Heart right ventricle (tissue), 16 donors: ENCODE measurements around the gene AGAP1. TPM values are rescaled to one million over a fixed set of nuclear protein-coding genes. Genes with fewer than 3 reads are reported as not detected.

Experiments
- ATAC-seq, 8 donors: fragments of 200-7000 bp; cut with Tn5 transposase; one replicate each; pipeline ENCODE4 v1.9.1; 2020; ENCODE audit warnings: mild to moderate bottlenecking in 8 of 8, moderate library complexity in 8 of 8, moderate number of reproducible peaks in 1 of 8
- DNase-seq, 2 donors: peaks; one replicate each; pipeline ENCODE4 v3.0.0-alpha.2; 2020
- H3K27ac ChIP-seq, 10 donors: fragments of 200-600 bp; sonication (generic) in 2 of 10; one replicate each; pipeline versions ENCODE4 v1.5.0 to v1.8.0; 2020 to 2022; ENCODE audit warnings: mild to moderate bottlenecking in 3 of 10
- H3K27me3 ChIP-seq, 7 donors: fragments of 200-600 bp; one replicate each; pipeline ENCODE4 v1.8.0; 2021 to 2022; ENCODE audit warnings: mild to moderate bottlenecking in 2 of 7
- H3K36me3 ChIP-seq, 9 donors: fragments of 200-600 bp; sonication (generic) in 1 of 9; one replicate each; pipeline versions ENCODE4 v1.5.0 to v1.8.0; 2020 to 2022; ENCODE audit warnings: mild to moderate bottlenecking in 2 of 9
- H3K4me1 ChIP-seq, 9 donors: fragments of 200-600 bp; sonication (generic) in 1 of 9; one replicate each; pipeline versions ENCODE4 v1.5.0 to v1.8.0; 2020 to 2022; ENCODE audit warnings: mild to moderate bottlenecking in 4 of 9
- H3K4me3 ChIP-seq, 10 donors: fragments of 200-600 bp; sonication (generic) in 2 of 10; one replicate each; pipeline versions ENCODE4 v1.5.0 to v1.8.0; 2020 to 2022; ENCODE audit warnings: mild to moderate bottlenecking in 7 of 10, moderate library complexity in 2 of 10
- H3K9me3 ChIP-seq, 11 donors: fragments of 200-600 bp in 10 of 11; sonication (generic) in 2 of 11; one replicate each; pipeline versions ENCODE4 v1.5.0 to v1.8.0; 2013 to 2022; ENCODE audit warnings: mild to moderate bottlenecking in 2 of 11, control low read depth in 1 of 11, moderate library complexity in 1 of 11
- WGBS, 2 donors: extraction: QIAGEN DNeasy Blood & Tissue Kit; methylation state at CpG; one replicate each; pipeline ENCODE4 v1.1.7; 2013; ENCODE audit warnings: inconsistent platforms in 1 of 2; 5-methylcytosine and 5-hydroxymethylcytosine counted together
- intact Hi-C, 10 donors: fragments of 100-400 bp; cut with DNase I; formaldehyde crosslinking; loops; one replicate each; pipeline versions ENCODE4 v1.11.1 to v1.14.2; 2022
- polyA plus RNA-seq, 2 donors: library from polyadenylated mRNA; stranded (reverse); fragments of 200-250 nt; gene quantifications; one replicate each; pipeline ENCODE4 v1.2.3, GENCODE V29; 2013
- total RNA-seq, 10 donors: library from RNA; stranded (reverse); fragmentation: NEBNext Ultra II Directional in 3 of 10; extraction: Animal tissue kit (Norgen Biotek cat#: 25700) in 3 of 10; gene quantifications; one replicate each; pipeline versions ENCODE4 v1.2.1 to v1.2.4, GENCODE V29; 2021 to 2023
- TF ChIP-seq, protein P1 (sequence below), 9 donors: fragments of 200-600 bp; sonication (generic) in 2 of 9; IDR thresholded peaks; one replicate each; pipeline versions ENCODE4 v1.5.0 to v1.8.0; 2021 to 2022; ENCODE audit warnings: antibody characterized with exemption in 9 of 9, mild to moderate bottlenecking in 5 of 9, moderate library complexity in 1 of 9
- donor health status: Arrhythmogenic right ventricular cardiomyopathy.
- donor health status: ischemic (EF 13 %, LVEDD 7.1; RV severe dilation, severe dysfunction).
- donor health status: healthy with polysubstance abuse.
- donor health status: DM: no; HTN: yes; CAD: no.
- donor health status: DM: no; HTN: no; CAD: no.
- donor health status: ischemic (EF 25% LVEDD 6.9; RV normal size, moderate dysfunction).
- donor health status: ischemic (EF 25% LVEDD 5.7; RV mildly dilated, moderate dysfunction).
- donor health status: healthy.
- donor health status: DM: yes; HTN: yes; CAD: no.
- donor health status: Ischemic cardiomyopathy.
- donor health status: ischemic (EF 35%, LVEDD 5.7; RV mildly dilated, moderate dysfunction).
- donor health status: nonischemic (EF 11% LVEDD 7.7; RV severe dilation, severe dysfunction).
- donor health status: DM: yes; HTN: yes; CAD: no.
- donor health status: PGD.
- donor health status: ischemic (EF 29% LVEDD 5.4; RV normal size, mild dysfunction).
- donor health status: nonischemic (EF 23%, LVEDD 6.1; RV moderate dilation, normal function).

Gene AGAP1
- total and polyA plus RNA-seq, 12 donors: 3.5 to 29.2 (median 19.4) TPM

DNA sequence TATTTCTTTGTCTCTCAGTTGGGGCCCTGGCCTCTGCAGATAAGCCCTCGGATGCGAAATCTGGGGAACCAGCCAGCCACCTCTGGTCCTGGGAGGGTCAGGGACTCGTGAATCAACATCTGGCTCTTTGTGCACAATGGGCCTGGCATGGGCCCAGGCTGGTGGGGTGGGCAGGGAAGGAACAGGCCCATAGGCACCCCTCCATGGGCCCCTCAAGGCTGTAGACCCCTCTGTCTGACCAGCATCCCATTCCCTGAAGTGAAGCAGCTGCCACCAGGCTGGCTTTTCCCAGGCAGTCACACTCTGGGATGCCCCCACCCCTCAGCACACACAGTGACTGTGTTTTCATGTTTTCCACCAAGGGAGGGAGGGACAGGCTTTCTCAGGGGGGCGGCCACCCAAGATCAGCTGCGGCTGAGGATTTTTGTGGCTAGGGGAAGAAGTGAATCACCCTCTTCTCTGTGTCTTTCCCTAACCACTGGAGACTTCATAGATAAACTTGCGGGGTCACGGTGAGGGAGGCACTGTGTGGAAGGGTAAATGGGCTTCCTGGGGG is 166.0 kb downstream of the AGAP1 start:
- Histone ChIP-seq H3K27ac (no peak overlapping the region), H3K4me1 (peaks cover 0 to 34% (median 18%) of the 10 kb centered on the region in 9 donors), H3K9me3 (no peaks in the 10 kb centered on the region), H3K4me3 (no peak overlapping the region), H3K36me3 (no peaks in the 10 kb centered on the region), H3K27me3 (peaks cover 0 to 11% (median 0%) of the 10 kb centered on the region in 7 donors)
- no peak for DNase-seq
- WGBS, 2 donors: 61 to 65% methylated on average over 7 of the region's 7 CpGs
- TF ChIP-seq, protein P1, sequence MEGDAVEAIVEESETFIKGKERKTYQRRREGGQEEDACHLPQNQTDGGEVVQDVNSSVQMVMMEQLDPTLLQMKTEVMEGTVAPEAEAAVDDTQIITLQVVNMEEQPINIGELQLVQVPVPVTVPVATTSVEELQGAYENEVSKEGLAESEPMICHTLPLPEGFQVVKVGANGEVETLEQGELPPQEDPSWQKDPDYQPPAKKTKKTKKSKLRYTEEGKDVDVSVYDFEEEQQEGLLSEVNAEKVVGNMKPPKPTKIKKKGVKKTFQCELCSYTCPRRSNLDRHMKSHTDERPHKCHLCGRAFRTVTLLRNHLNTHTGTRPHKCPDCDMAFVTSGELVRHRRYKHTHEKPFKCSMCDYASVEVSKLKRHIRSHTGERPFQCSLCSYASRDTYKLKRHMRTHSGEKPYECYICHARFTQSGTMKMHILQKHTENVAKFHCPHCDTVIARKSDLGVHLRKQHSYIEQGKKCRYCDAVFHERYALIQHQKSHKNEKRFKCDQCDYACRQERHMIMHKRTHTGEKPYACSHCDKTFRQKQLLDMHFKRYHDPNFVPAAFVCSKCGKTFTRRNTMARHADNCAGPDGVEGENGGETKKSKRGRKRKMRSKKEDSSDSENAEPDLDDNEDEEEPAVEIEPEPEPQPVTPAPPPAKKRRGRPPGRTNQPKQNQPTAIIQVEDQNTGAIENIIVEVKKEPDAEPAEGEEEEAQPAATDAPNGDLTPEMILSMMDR (IDR thresholded peaks at IDR 0.05): no peak
- ATAC-seq: peak in 5 of 8 donors; percentile 8 to 50 (median 39)
- intact Hi-C loops: no loop called here

DNA sequence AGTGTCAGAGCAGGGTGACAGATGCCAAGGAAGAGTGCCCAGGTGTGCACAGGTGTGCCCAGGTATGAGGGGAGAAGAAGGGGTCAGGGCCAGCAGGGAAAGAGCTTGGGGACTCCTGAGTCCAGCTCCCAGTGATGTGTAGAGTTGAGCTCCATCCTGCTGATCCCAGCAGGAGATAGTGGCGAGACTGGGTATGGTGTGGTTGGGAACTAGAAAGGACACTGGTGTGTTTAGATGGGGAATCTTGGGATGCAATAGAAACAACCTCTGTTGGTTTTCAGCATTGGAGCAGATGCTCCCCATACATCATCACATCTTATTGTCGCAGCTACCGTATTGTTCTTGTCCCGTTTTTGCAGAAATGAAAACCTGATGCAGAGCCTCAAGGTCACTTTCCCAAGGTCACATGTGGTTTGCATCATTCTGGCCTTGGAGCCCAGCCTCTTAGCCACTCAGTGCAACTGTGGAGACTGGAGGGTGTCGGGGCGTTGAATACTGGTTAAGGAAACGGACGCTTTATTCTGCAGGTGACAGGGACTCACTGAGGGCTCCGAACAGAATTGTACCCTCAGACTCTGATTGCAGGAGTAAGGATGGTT is 166.7 kb downstream of the AGAP1 start:
- H3K4me3 ChIP-seq: no peak overlapping the region
- ATAC-seq (no peak), DNase-seq (no peak)
- 83 to 89% methylated on average over 9 of the region's 9 CpGs for WGBS, 2 donors
- H3K9me3 ChIP-seq: no peaks in the 10 kb centered on the region
- H3K27ac ChIP-seq: no peak overlapping the region
- H3K27me3 ChIP-seq: peaks cover 0 to 16% (median 0%) of the 10 kb centered on the region in 7 donors
- H3K4me1 ChIP-seq: peaks cover 2 to 40% (median 25%) of the 10 kb centered on the region in 9 donors
- intact Hi-C loops: no loop called here
- TF ChIP-seq, protein P1 (IDR thresholded peaks at IDR 0.05): no peak
- no peaks in the 10 kb centered on the region for H3K36me3 ChIP-seq

DNA sequence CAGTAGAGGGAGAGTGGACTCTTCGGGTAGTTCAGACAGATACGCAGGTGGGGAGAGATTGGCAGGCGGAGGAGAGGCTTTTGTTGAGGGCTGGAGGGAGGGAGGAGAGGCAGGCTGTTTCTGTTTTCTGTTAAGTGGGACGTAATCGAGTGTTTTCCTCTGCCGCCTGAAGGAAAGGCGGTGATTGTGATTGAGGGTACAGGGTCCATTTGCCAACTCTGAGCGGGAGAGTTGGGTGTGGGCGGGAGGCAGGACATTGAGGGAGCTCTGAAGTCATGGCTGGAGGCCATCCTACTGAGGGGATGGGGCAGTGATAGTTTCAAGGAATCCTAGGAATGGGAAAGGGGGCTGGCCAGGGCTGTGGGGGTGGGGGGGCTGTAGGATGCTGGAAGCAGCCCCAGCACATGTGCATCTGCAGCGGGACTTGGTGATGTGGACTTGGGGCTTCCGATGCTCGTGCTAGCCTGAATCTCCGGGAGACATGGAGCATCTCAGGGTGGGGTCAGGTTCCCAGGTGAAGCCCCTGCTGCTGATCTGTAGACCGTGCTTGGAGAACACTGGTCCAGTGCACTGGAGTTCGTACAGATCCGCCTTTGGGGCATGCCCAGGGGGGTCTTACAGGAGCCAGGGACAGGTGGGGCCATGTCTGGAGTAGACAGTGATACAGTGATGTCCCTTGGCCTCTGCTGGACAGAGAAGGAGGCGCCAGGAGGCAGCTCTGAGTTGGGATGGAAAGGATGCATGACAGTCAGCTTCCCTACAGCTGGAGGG is 167.5 kb downstream of the AGAP1 start:
- intact Hi-C loops: no loop called here
- Histone ChIP-seq H3K27ac (no peak overlapping the region), H3K36me3 (no peaks in the 10 kb centered on the region), H3K9me3 (no peaks in the 10 kb centered on the region), H3K4me1 (peaks cover 2 to 48% (median 33%) of the 10 kb centered on the region in 9 donors), H3K27me3 (peaks cover 0 to 22% (median 0%) of the 10 kb centered on the region in 7 donors), H3K4me3 (no peak overlapping the region)
- WGBS, 2 donors: 68 to 76% methylated on average over 17 of the region's 17 CpGs
- DNase-seq: no peak
- TF ChIP-seq, protein P1 (IDR thresholded peaks at IDR 0.05): no peak
- peak in 1 of 8 donors; percentile 19 for ATAC-seq

GRCh38 chr2:235661952-235662351 is 168.1 kb downstream of the AGAP1 start:
- no peaks in the 10 kb centered on the region for H3K36me3 ChIP-seq
- H3K4me3 ChIP-seq: no peak overlapping the region
- ATAC-seq: no peak
- H3K9me3 ChIP-seq: no peaks in the 10 kb centered on the region
- intact Hi-C loops: no loop called here
- TF ChIP-seq, protein P1 (IDR thresholded peaks at IDR 0.05): no peak
- peaks cover 2 to 51% (median 34%) of the 10 kb centered on the region in 9 donors for H3K4me1 ChIP-seq
- peaks cover 0 to 28% (median 0%) of the 10 kb centered on the region in 7 donors for H3K27me3 ChIP-seq
- 96 to 97% methylated on average over 6 of the region's 6 CpGs for WGBS, 2 donors
- DNase-seq: no peak
- no peak overlapping the region for H3K27ac ChIP-seq
